Adrenal gland (tissue), 5 donors: ENCODE data around the gene OR10G3.

Source experiments
- CTCF ChIP-seq, 6 experiments: fragments of 450-650 bp in 4 of 6; fragments of 200-600 bp in 2 of 6; sonication (generic) in 1 of 6; IDR thresholded peaks; 1 replicate in 5 of 6; 2 replicates in 1 of 6; pipeline versions ENCODE4 v1.5.1 to v1.8.0; 2016 to 2021; ENCODE audit warnings: antibody characterized with exemption in 6 of 6, mild to moderate bottlenecking in 2 of 6, moderate library complexity in 1 of 6
- POLR2A ChIP-seq, 2 donors: fragments of 450-650 bp; IDR thresholded peaks; one replicate each; pipeline ENCODE4 v1.6.1; 2017; ENCODE audit warnings: antibody characterized with exemption in 2 of 2, mild to moderate bottlenecking in 2 of 2, moderate library complexity in 1 of 2
- donor health status: DM: no; HTN: no; CAD: no.

- TF ChIP-seq CTCF (IDR thresholded peaks at IDR 0.05) (no peak), POLR2A (IDR thresholded peaks at IDR 0.05) (no peak)
Measured at GRCh38 chr14:21534576-21534975, 45.3 kb downstream of the OR10G3 start.
